MCF 10A (cell line): ENCODE measurements around the gene NECAB3. TPM values are rescaled to one million over a fixed set of nuclear protein-coding genes. Genes with fewer than 3 reads are reported as not detected.
"Not testable (repeated sequence)": the region's sequence is repeated elsewhere in the genome, so short reads cannot be mapped to it uniquely, and the experiment has no call there.

Experiments used
- BruUV-seq: library from RNA; stranded (reverse); fragments of 400-500 nt; replicated peaks from 2 replicates; lab custom pipeline; 2021; lab: Mats Ljungman, UMichigan
- CTCF ChIA-PET: fragments of 300-600 bp; sonication (Branson Sonifier 250); formaldehyde crosslinking; extraction: SDS; loops from one replicate; lab custom pipeline; 2021; ENCODE audit warnings: antibody characterized with exemption, inconsistent platforms; lab: Yijun Ruan, JAX
- POLR2A ChIA-PET: fragments of 300-600, 350-650 bp; sonication (Branson Sonifier 250); formaldehyde crosslinking; extraction: SDS; loops from one replicate; lab custom pipeline; 2020; ENCODE audit warnings: antibody characterized with exemption, inconsistent platforms; lab: Yijun Ruan, JAX
- DNase-seq: peaks from one replicate; pipeline ENCODE4 v3.0.0-alpha.2; 2018; ENCODE audit not compliant: unreplicated experiment
- H3K27ac Mint-ChIP-seq: one replicate; pipeline ENCODE4 v1.8.0; 2022; ENCODE audit warnings: mild to moderate bottlenecking, low read depth, mixed read lengths; ENCODE audit not compliant: unreplicated experiment
- H3K27me3 Mint-ChIP-seq: one replicate; pipeline ENCODE4 v1.8.0; 2022; ENCODE audit warnings: mixed read lengths; ENCODE audit not compliant: insufficient read depth, unreplicated experiment
- H3K36me3 Mint-ChIP-seq: one replicate; pipeline ENCODE4 v1.8.0; 2022; ENCODE audit warnings: mild to moderate bottlenecking, moderate library complexity, mixed read lengths; ENCODE audit not compliant: insufficient read depth, unreplicated experiment
- H3K4me1 Mint-ChIP-seq: one replicate; pipeline ENCODE4 v1.8.0; 2022; ENCODE audit warnings: mixed read lengths; ENCODE audit not compliant: insufficient read depth, unreplicated experiment
- H3K4me3 Mint-ChIP-seq: one replicate; pipeline ENCODE4 v1.8.0; 2022; ENCODE audit warnings: mild to moderate bottlenecking, moderate library complexity, mixed read lengths; ENCODE audit not compliant: unreplicated experiment
- H3K9me3 Mint-ChIP-seq: one replicate; pipeline ENCODE4 v1.8.0; 2022; ENCODE audit warnings: mixed read lengths; ENCODE audit not compliant: unreplicated experiment
- intact Hi-C: fragments of 100-400 bp; cut with micrococcal nuclease; formaldehyde crosslinking; loops from 2 replicates; pipeline ENCODE4 v1.14.1; 2022
- total RNA-seq: library from RNA; stranded (reverse); gene quantifications from 2 replicates; pipeline ENCODE4 v1.2.3, GENCODE V29; 2022
- TF ChIP-seq, protein P1 (sequence below): fragments of 200-600 bp; IDR thresholded peaks from one replicate; pipeline ENCODE4 v1.8.0; 2022; ENCODE audit warnings: antibody characterized with exemption, mild to moderate bottlenecking; ENCODE audit not compliant: unreplicated experiment

NECAB3 gene
- total RNA-seq, 1 experiment from 2014 or later = 15.1 TPM

DNA sequence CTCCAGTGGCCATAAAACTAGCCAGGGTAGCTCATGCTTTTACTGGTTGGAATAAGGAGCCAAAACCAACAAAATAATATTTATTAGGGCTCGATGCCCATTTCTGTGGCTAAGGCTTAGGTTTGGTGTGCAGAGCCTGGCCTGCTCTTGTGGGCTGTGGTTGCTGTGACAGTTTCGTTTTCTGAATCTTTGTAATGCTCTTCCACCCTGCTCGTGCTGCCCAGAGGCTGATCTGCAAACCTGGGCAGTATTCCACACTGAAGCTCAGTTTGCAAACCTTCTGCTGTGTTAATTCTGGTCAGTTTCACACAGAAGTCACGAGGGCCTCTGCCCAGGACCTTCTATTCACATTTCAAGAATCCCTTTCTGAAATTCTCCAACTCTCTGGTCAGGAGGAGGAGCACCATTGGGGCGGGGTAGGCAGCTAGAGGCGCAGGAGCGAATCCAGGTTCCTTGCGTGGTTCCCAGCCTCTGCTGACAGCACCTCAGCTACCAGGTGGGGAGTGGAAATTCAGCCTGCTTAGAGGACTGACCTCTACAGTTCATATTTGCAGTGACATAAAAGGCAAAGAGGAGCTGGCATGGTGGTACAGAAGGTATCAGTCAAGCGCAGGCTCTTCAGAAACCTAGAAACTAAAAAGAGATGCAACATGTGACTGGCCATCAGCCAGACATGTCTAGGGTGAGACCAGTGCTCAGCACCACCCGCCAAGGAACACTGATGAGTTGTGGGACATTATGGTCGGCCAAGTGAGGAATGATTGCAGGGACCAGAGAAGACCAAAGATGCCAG is 26.4 kb downstream of the NECAB3 start:
- H3K4me3 Mint-ChIP-seq = peak overlapping the region; percentile 63
- intact Hi-C loops = no loop called here

DNA sequence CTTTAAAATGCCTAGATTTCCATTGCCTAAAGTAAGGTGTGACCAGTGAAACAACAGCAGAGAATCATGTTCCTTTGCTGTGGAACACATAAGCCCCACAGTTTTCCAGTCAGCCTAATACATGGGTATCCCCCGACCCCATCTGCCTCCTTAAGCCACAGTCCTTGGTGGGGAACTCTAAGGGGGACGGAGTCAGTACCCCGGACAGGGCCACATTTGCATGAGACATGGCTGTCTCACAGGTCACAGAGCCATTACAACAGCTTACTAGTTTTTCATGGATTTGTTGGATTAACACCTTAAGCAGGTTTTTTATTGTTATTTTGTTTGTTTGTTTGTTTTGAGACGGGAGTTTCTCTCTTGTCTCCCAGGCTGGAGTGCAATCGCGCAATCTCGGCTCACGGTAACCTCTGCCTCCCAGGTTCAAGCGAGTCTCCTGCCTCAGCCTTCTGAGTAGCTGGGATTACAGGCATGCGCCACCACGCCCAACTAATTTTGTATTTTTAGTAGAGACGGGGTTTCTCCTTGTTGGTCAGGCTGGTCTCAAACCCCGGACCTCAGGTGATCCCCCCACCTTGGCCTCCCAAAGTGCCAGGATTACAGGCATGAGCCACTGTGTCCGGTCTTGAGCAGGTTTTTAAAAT is 27.1 kb downstream of the NECAB3 start:
- Mint-ChIP-seq H3K36me3 (peaks cover 31% of the 10 kb centered on the region), H3K27ac (peak overlapping the region; percentile 49)
- CTCF ChIA-PET = interaction anchor here (0.6 to 1.7 kb wide), 5 partner anchors 31 to 1110 kb away, joined by 3 to 4 read pairs (median 3); no protein-coding TSS in a partner anchor
- H3K27me3 Mint-ChIP-seq, BruUV-seq, DNase-seq, H3K4me3 Mint-ChIP-seq, H3K4me1 Mint-ChIP-seq, intact Hi-C loops, H3K9me3 Mint-ChIP-seq: not testable (repeated sequence)
- POLR2A ChIA-PET = interaction anchor here (0.6 to 3.8 kb wide), 3 partner anchors 16 to 51 kb away, joined by 3 to 13 read pairs (median 3); no protein-coding TSS in a partner anchor

More for the DNA sequence above, 26.4 kb downstream of the NECAB3 start:
- ChIA-PET CTCF (interaction anchor here (0.7 to 1.7 kb wide), 4 partner anchors 32 to 190 kb away, joined by 3 to 4 read pairs (median 4); no protein-coding TSS in a partner anchor), POLR2A (interaction anchor here (0.6 to 3.8 kb wide), 2 partner anchors 16 to 199 kb away, joined by 3 to 13 read pairs; no protein-coding TSS in a partner anchor)
- TF ChIP-seq, protein P1, sequence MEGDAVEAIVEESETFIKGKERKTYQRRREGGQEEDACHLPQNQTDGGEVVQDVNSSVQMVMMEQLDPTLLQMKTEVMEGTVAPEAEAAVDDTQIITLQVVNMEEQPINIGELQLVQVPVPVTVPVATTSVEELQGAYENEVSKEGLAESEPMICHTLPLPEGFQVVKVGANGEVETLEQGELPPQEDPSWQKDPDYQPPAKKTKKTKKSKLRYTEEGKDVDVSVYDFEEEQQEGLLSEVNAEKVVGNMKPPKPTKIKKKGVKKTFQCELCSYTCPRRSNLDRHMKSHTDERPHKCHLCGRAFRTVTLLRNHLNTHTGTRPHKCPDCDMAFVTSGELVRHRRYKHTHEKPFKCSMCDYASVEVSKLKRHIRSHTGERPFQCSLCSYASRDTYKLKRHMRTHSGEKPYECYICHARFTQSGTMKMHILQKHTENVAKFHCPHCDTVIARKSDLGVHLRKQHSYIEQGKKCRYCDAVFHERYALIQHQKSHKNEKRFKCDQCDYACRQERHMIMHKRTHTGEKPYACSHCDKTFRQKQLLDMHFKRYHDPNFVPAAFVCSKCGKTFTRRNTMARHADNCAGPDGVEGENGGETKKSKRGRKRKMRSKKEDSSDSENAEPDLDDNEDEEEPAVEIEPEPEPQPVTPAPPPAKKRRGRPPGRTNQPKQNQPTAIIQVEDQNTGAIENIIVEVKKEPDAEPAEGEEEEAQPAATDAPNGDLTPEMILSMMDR = no peak
- Mint-ChIP-seq H3K27me3 (no peaks in the 10 kb centered on the region), H3K36me3 (peaks cover 29% of the 10 kb centered on the region), H3K27ac (peak overlapping the region; percentile 49), H3K4me1 (peaks cover 10% of the 10 kb centered on the region), H3K9me3 (no peaks in the 10 kb centered on the region)
- DNase-seq = peak; percentile 51
- no TSS peak for BruUV-seq

DNA sequence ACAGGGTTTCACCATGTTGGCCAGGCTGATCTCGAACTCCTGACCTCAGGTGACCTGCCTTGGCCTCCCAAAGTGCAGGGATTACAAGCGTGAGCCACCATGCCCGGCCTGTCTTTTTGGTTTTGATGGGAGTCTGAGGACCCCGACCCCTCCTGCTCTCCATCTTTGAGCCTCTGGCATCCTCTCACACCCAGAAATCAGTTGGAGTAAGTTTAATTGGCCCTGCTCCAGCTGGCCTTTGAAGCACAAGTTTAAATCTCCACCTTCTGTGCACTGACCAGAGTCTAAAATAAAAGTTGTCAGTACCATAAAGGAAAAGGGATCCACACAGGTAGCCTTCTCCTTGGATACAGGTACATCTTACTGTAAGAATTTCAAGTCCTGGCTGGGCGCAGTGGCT is 28.0 kb downstream of the NECAB3 start:
- H3K9me3 Mint-ChIP-seq = no peaks in the 10 kb centered on the region
- TF ChIP-seq, protein P1 = no peak
- ChIA-PET POLR2A (interaction anchor here (0.7 to 1.1 kb wide), 3 partner anchors 10 to 50 kb away, joined by 3 read pairs; no protein-coding TSS in a partner anchor), CTCF (interaction anchor here (1.7 kb wide), 1 partner anchor 30 kb away, joined by 4 read pairs; no protein-coding TSS in a partner anchor)
- no peak overlapping the region for H3K27ac Mint-ChIP-seq
- H3K36me3 Mint-ChIP-seq = peaks cover 37% of the 10 kb centered on the region
- peaks cover 10% of the 10 kb centered on the region for H3K4me1 Mint-ChIP-seq
- intact Hi-C loops = no loop called here
- no TSS peak for BruUV-seq
- H3K4me3 Mint-ChIP-seq = no peak overlapping the region
- DNase-seq = no peak
- H3K27me3 Mint-ChIP-seq = no peaks in the 10 kb centered on the region

DNA sequence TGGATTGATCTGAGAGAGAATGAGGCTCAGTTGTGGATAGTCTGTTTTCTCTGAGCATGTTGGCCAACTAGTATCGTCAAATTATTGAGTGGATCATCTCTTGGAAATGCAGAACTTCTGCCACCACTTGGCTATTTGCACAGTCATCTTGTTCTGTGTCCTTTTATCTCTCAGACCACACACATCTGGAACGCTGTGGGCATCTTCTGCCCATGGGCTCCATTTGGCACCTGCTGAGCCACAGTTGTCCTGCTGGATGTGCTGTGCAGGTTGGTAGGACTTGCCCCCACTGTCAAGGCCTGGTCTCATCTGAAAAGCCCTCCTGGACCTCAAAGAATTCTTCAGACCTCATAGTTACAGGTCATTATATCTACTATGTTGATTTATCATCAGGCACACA is 28.8 kb downstream of the NECAB3 start:
- BruUV-seq = no TSS peak
- ChIA-PET CTCF (interaction anchor here (1.2 kb wide), 1 partner anchor 23 kb away, joined by 4 read pairs; no protein-coding TSS in a partner anchor), POLR2A (interaction anchor here (1.1 kb wide), 1 partner anchor 35 kb away, joined by 3 read pairs; no protein-coding TSS in a partner anchor)
- H3K27ac Mint-ChIP-seq = no peak overlapping the region
- intact Hi-C loops = no loop called here
- H3K4me1 Mint-ChIP-seq = peaks cover 10% of the 10 kb centered on the region
- no peaks in the 10 kb centered on the region for H3K27me3 Mint-ChIP-seq
- no peak for DNase-seq
- H3K36me3 Mint-ChIP-seq = peaks cover 45% of the 10 kb centered on the region
- TF ChIP-seq, protein P1 = no peak
- no peak overlapping the region for H3K4me3 Mint-ChIP-seq
- no peaks in the 10 kb centered on the region for H3K9me3 Mint-ChIP-seq
